ENCODE measurements around the gene RNF141. TPM values are rescaled to one million over a fixed set of nuclear protein-coding genes. Genes with fewer than 3 reads are reported as not detected.

RNF141 gene
- total and polyA plus RNA-seq, 2 donors (not counting 3 experiments of a cell fraction or from before 2014, with no cell fraction given) = 9.4 to 32.4 TPM

- H3K4me3 ChIP-seq (replicated peaks in 1 of 3; ENCODE audit: insufficient read depth in 1 of 3, low read depth in 1 of 3, low read length in 3 of 3) = no peak overlapping the region
- no peaks in the 10 kb centered on the region for H3K36me3 ChIP-seq (ENCODE audit: control insufficient read depth in 2 of 2, extremely low read depth in 1 of 2, insufficient read depth in 2 of 2, low read length in 2 of 2)
- no peak overlapping the region for H3K4me2 ChIP-seq (ENCODE audit: insufficient read depth, low read length)
- DNase-seq (ENCODE audit: low read depth, low spot score) (no peak), FAIRE-seq (no peak)
- H2AFZ ChIP-seq (ENCODE audit: low read depth, low read length) = no peak overlapping the region
- dilution Hi-C loops (cut with MboI; ENCODE audit: extremely low pct_ligation_motif_present, low sequenced_read_pairs) (no loop called here), intact Hi-C loops (cut with micrococcal nuclease) (no loop called here)
- BruUV-seq (replicated peaks) = no TSS peak
- H3K79me2 ChIP-seq (ENCODE audit: control insufficient read depth, insufficient read depth, low read length) = no peaks in the 10 kb centered on the region
- ChIA-PET POLR2A (no interaction called here), CTCF (interaction anchor here (1.6 kb wide), 1 partner anchor 59 kb away, joined by 4 read pairs; no protein-coding TSS in a partner anchor)
- no peaks in the 10 kb centered on the region for H3K9me3 ChIP-seq (replicated peaks; ENCODE audit: control insufficient read depth, insufficient read depth, low read length)
- no peaks in the 10 kb centered on the region for H3K27me3 ChIP-seq (ENCODE audit: control insufficient read depth in 2 of 2, insufficient read depth in 2 of 2, low read length in 2 of 2)
- no peak overlapping the region for H3K27ac ChIP-seq (ENCODE audit: insufficient read depth, low read depth, low read length)
- H3K4me1 ChIP-seq (ENCODE audit: control insufficient read depth, extremely low read depth, insufficient read depth, low read length) = peaks cover 30% of the 10 kb centered on the region
- no peaks in the 10 kb centered on the region for H3K9me1 ChIP-seq (replicated peaks; ENCODE audit: control insufficient read depth, extremely low read depth, insufficient read depth, low read length)
- H4K20me1 ChIP-seq (replicated peaks; ENCODE audit: control insufficient read depth, extremely low read depth, insufficient read depth, low read length) = no peaks in the 10 kb centered on the region
- H3K9ac ChIP-seq (replicated peaks; ENCODE audit: extremely low read depth, insufficient read depth, low read length) = no peak overlapping the region
- TF ChIP-seq MAX (IDR thresholded peaks at IDR 0.05; ENCODE audit: insufficient read depth, insufficient read length) (no peak), POLR2AphosphoS5 (IDR thresholded peaks at IDR 0.05; ENCODE audit: insufficient read depth, low read depth, low read length) (no peak), EZH2 (IDR thresholded peaks at IDR 0.05; ENCODE audit: borderline replicate concordance, low read depth, low read length, severe bottlenecking) (no peak), FOS (IDR thresholded peaks at IDR 0.05; ENCODE audit: borderline replicate concordance, insufficient read depth, low read length) (no peak)
These were observed 35.0 kb upstream of the RNF141 start for GRCh38 chr11:10576035-10576398.

- Histone ChIP-seq H3K4me2 (ENCODE audit: insufficient read depth, low read length) (no peak overlapping the region), H3K9ac (replicated peaks; ENCODE audit: extremely low read depth, insufficient read depth, low read length) (no peak overlapping the region), H3K36me3 (ENCODE audit: control insufficient read depth in 2 of 2, extremely low read depth in 1 of 2, insufficient read depth in 2 of 2, low read length in 2 of 2) (no peaks in the 10 kb centered on the region), H2AFZ (ENCODE audit: low read depth, low read length) (no peak overlapping the region), H3K4me3 (replicated peaks in 1 of 3; ENCODE audit: insufficient read depth in 1 of 3, low read depth in 1 of 3, low read length in 3 of 3) (no peak overlapping the region), H3K4me1 (ENCODE audit: control insufficient read depth, extremely low read depth, insufficient read depth, low read length) (peaks cover 24% of the 10 kb centered on the region), H3K27me3 (ENCODE audit: control insufficient read depth in 2 of 2, insufficient read depth in 2 of 2, low read length in 2 of 2) (no peaks in the 10 kb centered on the region), H3K79me2 (ENCODE audit: control insufficient read depth, insufficient read depth, low read length) (no peaks in the 10 kb centered on the region), H3K27ac (ENCODE audit: insufficient read depth, low read depth, low read length) (no peak overlapping the region), H4K20me1 (replicated peaks; ENCODE audit: control insufficient read depth, extremely low read depth, insufficient read depth, low read length) (no peaks in the 10 kb centered on the region), H3K9me3 (replicated peaks; ENCODE audit: control insufficient read depth, insufficient read depth, low read length) (no peaks in the 10 kb centered on the region), H3K9me1 (replicated peaks; ENCODE audit: control insufficient read depth, extremely low read depth, insufficient read depth, low read length) (no peaks in the 10 kb centered on the region)
- dilution Hi-C loops (cut with MboI; ENCODE audit: extremely low pct_ligation_motif_present, low sequenced_read_pairs) = no loop called here
- TF ChIP-seq JUN (IDR thresholded peaks at IDR 0.05; ENCODE audit: borderline replicate concordance, insufficient read depth, insufficient read length, low read depth) (no peak), EZH2 (IDR thresholded peaks at IDR 0.05; ENCODE audit: borderline replicate concordance, low read depth, low read length, severe bottlenecking) (no peak), POLR2A (IDR thresholded peaks at IDR 0.05; ENCODE audit: low read depth, low read length) (no peak), GATA2 (IDR thresholded peaks at IDR 0.05; ENCODE audit: insufficient read depth, insufficient read length, low read depth, low read length) (no peak), MYC (IDR thresholded peaks at IDR 0.05; ENCODE audit: low read depth, low read length) (no peak), POLR2AphosphoS5 (IDR thresholded peaks at IDR 0.05; ENCODE audit: insufficient read depth, low read depth, low read length) (no peak), FOS (IDR thresholded peaks at IDR 0.05; ENCODE audit: borderline replicate concordance, insufficient read depth, low read length) (no peak), CTCF (IDR thresholded peaks at IDR 0.05; ENCODE audit: extremely low read depth in 1 of 2, insufficient read depth in 1 of 2, low read depth in 1 of 2, low read length in 2 of 2) (no peak), MAX (IDR thresholded peaks at IDR 0.05; ENCODE audit: insufficient read depth, insufficient read length) (no peak)
- FAIRE-seq (no peak), DNase-seq (ENCODE audit: low read depth, low spot score) (no peak)
- ChIA-PET CTCF (interaction anchor here (1.6 to 2.3 kb wide), 2 partner anchors 34 to 60 kb away, joined by 4 to 8 read pairs; partner anchors contain the start of gene RNF141), POLR2A (no interaction called here)
- intact Hi-C loops (cut with micrococcal nuclease) = no loop called here
- BruUV-seq (replicated peaks) = no TSS peak
These were observed 34.5 kb upstream of the RNF141 start for GRCh38 chr11:10575346-10576034.
